ENCODE measurements around the gene ESR1.

ESR1 gene

DNA sequence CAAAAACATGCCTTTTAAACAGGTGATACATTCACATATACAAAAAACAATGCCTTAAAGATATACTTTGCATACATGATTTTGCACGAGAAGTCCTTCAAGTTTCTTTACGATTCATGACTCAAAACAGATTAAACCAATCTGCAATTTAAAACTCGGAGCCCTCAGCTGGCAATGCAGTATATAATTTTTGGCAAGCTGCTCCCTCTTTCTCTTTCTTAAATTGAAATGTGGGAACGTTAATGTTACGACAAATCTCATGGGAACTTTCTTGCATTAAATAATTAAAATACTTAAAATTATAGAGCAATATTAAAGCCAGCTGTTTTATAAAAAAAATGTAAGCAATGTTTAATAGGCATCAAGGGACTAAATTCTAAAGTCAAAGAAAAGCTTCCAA is 334.6 kb downstream of the ESR1 start:
- Histone ChIP-seq H3K27me3 (no peaks in the 10 kb centered on the region), H3K9me3 (no peaks in the 10 kb centered on the region), H3K4me3 (ENCODE audit: low read depth, low read length) (no peak overlapping the region), H3K4me1 (no peaks in the 10 kb centered on the region), H3K36me3 (no peaks in the 10 kb centered on the region)
- DNase-seq = no peak
- TF ChIP-seq, protein P1, sequence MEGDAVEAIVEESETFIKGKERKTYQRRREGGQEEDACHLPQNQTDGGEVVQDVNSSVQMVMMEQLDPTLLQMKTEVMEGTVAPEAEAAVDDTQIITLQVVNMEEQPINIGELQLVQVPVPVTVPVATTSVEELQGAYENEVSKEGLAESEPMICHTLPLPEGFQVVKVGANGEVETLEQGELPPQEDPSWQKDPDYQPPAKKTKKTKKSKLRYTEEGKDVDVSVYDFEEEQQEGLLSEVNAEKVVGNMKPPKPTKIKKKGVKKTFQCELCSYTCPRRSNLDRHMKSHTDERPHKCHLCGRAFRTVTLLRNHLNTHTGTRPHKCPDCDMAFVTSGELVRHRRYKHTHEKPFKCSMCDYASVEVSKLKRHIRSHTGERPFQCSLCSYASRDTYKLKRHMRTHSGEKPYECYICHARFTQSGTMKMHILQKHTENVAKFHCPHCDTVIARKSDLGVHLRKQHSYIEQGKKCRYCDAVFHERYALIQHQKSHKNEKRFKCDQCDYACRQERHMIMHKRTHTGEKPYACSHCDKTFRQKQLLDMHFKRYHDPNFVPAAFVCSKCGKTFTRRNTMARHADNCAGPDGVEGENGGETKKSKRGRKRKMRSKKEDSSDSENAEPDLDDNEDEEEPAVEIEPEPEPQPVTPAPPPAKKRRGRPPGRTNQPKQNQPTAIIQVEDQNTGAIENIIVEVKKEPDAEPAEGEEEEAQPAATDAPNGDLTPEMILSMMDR (IDR thresholded peaks at IDR 0.05; ENCODE audit: low read depth, low read length) = no peak

DNA sequence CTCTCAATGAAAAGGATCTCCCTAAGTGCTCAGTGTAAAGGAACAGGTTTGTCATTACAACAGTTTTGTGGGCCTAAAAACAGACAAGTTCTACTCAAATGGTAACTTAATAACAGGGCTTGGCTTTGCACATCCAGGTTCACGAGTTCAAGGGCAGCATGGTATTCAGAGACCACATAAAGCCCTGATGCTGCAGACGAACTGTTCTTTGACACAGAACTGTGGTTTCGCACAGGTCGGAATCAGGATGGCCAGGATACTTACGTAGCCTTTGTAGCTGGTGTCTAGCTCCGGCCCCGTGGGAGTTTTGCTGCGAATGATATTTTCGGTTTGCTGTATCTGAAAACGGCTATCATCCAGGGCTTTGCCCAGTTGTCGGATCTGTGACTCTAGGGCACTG is 335.9 kb downstream of the ESR1 start:
- H3K4me1 ChIP-seq = no peaks in the 10 kb centered on the region
- H3K27me3 ChIP-seq = no peaks in the 10 kb centered on the region
- H3K9me3 ChIP-seq = no peaks in the 10 kb centered on the region
- DNase-seq = no peak
- H3K36me3 ChIP-seq = no peaks in the 10 kb centered on the region
- TF ChIP-seq, protein P1 (IDR thresholded peaks at IDR 0.05; ENCODE audit: low read depth, low read length) = no peak
- H3K4me3 ChIP-seq (ENCODE audit: low read depth, low read length) = no peak overlapping the region

DNA sequence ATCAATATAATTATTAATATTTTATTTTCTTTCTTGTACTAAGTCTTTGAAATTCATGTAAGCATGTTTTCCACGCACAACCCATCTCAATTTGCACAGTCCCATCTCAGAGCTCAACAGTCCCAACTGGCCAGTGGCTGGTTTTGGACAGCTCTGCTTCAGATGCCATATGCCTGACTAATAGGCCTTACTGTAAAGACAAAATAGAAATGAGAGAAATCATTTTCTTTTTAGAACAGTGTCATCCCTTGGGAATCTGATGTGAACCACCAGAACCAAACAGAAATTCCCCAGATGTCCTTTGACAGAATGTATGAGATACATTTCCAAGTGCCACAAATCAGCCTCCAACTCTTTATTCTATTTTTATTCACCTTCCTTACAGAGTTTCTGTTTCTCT is 338.9 kb downstream of the ESR1 start:
- Histone ChIP-seq H3K27me3 (no peaks in the 10 kb centered on the region), H3K36me3 (no peaks in the 10 kb centered on the region), H3K4me3 (ENCODE audit: low read depth, low read length) (no peak overlapping the region), H3K4me1 (no peaks in the 10 kb centered on the region; the same call in 1 of the 2 replicates), H3K9me3 (no peaks in the 10 kb centered on the region)
- no peak for DNase-seq
- TF ChIP-seq, protein P1 (IDR thresholded peaks at IDR 0.05; ENCODE audit: low read depth, low read length) = no peak

DNA sequence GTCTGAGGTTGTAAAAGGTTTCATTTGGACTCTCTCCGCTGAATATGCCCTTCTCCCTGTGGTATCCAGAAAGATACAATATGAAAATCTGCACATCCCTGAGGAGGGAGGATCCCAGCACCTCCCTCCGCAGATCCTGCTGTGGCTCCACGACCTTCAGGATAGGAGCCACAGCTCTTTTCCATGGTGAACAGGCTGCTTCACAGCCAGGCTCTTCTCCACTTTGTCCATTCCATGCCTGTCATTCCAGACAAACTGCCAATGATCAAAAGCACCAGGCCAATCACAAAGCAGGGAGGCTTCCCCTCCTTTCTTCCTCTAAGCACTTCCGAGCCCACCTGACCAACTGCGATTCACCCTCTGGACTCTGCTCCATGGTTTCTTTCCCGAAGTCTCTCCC is 339.8 kb downstream of the ESR1 start:
- no peaks in the 10 kb centered on the region for H3K9me3 ChIP-seq
- H3K27me3 ChIP-seq = no peaks in the 10 kb centered on the region
- H3K4me3 ChIP-seq (ENCODE audit: low read depth, low read length) = no peak overlapping the region
- no peaks in the 10 kb centered on the region; the same call in none of the 2 replicates for H3K4me1 ChIP-seq
- H3K36me3 ChIP-seq = no peaks in the 10 kb centered on the region
- DNase-seq = no peak
- TF ChIP-seq, protein P1 (IDR thresholded peaks at IDR 0.05; ENCODE audit: low read depth, low read length) = no peak

DNA sequence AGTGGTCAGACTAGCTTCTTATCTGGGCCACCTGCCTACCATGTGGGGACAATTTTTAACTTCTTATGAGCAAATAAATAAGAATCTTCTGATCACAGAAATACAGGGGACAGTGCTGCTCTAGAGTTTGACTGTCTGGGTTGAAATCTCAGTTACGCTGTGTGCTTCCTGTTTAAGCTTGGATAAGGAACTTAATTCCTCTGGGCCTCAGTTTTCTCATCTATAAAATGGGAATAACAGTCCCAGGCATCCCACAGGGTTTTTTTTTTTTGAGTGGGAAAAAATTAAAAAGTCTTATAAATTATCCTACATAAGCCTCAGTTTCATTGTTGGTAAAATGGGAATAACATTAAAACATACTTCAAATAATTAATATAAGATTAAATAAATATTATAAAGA is 340.9 kb downstream of the ESR1 start:
- H3K36me3 ChIP-seq = no peaks in the 10 kb centered on the region
- no peak for DNase-seq

DNA sequence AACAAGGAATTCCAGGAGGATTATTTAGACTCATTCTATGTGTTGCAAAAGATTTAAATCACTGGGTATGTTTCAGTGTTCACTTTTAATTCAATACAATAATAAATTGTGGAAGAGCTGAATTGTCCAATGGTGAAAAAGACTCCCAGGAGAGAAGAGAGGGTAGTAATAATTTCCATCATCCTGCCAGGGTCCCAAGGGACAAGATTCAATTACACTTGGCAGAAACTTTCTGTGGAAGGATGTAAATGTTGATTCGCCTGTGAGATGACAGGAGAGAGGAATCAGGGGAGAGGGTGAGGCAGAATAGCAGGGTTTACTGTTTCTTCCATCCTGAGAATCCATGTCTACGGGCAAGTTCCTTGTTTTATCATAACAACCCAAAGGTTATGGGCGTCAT is 342.7 kb downstream of the ESR1 start:
- Histone ChIP-seq H3K9me3 (no peaks in the 10 kb centered on the region), H3K36me3 (no peaks in the 10 kb centered on the region), H3K27me3 (no peaks in the 10 kb centered on the region), H3K4me1 (no peaks in the 10 kb centered on the region; the same call in none of the 2 replicates), H3K4me3 (ENCODE audit: low read depth, low read length) (no peak overlapping the region)
- TF ChIP-seq, protein P1 (IDR thresholded peaks at IDR 0.05; ENCODE audit: low read depth, low read length) = no peak
- DNase-seq = no peak

More for the DNA sequence above, 340.9 kb downstream of the ESR1 start:
- Histone ChIP-seq H3K27me3 (no peaks in the 10 kb centered on the region), H3K9me3 (no peaks in the 10 kb centered on the region), H3K4me1 (no peaks in the 10 kb centered on the region; the same call in none of the 2 replicates), H3K4me3 (ENCODE audit: low read depth, low read length) (no peak overlapping the region)
- TF ChIP-seq, protein P1 (IDR thresholded peaks at IDR 0.05; ENCODE audit: low read depth, low read length) = no peak

All from BE2C (cell line).